GM19351 (cell line): Measurements from ENCODE around the gene KANSL1.
"Not testable (repeated sequence)": the region's sequence is repeated elsewhere in the genome, so short reads cannot be mapped to it uniquely, and the experiment has no call there.

Source experiments
- ATAC-seq: cut with Tn5 transposase; IDR thresholded peaks from one replicate; pipeline ENCODE4 v1.9.1; 2021; ENCODE audit warnings: mild to moderate bottlenecking, moderate library complexity; ENCODE audit not compliant: unreplicated experiment

KANSL1 gene

DNA sequence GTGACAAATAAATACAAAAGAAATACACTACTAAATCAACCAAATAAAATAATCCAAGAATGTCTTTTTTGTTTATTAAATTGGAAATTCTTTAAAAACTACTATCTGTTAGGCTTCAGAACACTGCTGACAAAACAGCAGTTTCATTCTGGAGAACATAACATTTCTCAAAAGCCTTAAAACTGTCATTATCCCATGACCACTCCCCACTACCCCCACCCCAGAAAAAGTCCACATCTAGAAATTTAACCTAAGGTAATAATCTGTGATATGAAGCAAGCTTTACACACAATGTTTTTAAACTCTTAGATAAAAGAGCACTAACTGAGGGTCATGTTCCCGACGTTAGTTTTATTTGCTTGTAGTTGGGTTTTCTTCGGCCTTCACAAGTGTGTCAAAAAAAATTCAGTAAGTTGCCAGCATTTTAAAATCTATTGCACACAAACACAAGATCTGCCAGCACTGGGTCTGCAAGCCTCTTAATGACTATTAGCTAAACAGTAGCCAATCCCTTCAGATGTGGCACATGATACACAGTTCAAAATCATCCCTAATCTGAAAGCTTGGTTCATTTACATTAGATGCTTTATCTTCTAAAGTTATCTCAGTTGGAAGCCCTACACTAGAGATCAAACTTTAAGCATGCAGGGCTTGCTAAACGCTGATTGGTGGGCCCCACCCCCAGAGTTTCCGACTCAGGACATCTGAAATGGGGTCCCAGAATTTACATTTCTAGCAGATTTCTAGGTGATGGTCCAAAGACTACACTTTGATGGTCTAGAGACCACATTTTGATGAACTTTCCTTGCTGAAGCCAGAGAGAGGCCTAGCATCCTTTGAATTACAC lies 75.2 kb downstream of the KANSL1 start:
- ATAC-seq, result no peak

DNA sequence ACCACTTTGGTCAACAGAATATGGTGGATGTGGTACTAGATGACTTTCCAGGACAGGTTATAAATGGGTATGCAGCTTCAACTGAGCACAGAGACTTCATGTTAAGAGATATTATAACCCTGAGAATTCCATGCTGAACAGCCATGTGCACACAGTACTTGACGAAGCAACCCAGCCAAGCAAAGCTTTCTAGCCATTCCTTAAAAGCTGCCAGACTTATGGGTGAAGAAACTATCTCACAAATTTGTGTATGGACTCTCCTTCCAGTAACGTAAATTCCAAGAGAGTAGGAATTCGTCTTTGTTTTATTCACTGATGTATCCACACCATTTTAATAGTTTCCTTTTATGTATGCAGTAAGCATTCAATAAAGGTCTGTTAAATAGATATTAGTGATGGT lies 76.1 kb downstream of the KANSL1 start:
- ATAC-seq, result no peak

DNA sequence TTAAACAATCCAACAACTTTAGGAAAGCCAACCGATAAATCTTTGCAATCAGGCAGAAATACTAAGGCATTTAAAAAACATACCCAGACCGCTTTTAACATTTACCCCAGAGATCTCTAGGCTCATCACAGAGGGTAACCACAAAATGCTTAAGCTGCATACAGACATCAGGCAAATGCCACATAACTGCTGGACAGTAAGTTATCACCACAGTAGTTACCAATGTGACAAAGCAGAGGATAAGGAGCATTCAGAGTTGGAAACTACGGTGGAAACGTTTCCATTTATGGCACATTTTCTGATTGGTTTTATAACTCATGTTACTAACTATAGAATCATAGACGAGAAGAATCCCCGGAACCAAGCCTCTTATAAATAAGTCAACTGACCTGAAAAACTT lies 77.5 kb downstream of the KANSL1 start:
- no peak for ATAC-seq

DNA sequence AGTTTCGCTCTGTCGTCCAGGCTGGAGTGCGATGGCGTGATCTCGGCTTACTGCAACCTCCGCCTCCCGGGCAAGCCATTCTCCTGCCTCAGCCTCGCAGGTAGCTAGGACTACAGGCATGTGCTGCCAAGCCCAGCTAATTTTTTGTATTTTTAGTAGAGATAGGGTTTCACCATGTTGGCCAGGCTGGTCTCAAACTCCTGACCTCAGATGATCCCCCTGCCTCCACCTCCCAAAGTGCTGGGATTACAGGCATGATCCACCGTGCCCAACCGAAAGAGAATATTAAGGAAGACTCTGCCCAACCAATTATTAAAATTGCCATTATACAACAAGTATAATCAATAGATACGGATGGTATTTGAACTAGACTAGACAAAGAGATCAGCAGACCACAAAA lies 82.0 kb downstream of the KANSL1 start:
- ATAC-seq, result not testable (repeated sequence)

DNA sequence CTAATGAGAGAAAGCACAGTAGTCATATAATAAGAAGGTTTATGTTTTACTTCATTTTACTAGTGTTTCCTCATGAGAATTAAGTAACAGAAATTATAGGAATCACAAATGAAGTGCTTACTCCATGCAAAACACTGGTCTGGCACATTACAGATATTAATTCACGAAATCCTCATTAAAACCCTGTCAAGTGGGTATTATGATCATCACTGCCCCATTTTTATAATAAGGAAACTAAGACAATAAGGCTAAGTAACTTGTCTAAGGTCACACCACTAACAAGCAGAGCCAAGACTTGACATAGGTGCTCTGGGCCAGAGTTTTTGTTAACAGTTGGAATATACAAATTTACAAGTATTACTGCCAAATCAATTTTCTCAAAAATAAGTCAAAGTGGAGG lies 83.0 kb downstream of the KANSL1 start:
- no peak for ATAC-seq

DNA sequence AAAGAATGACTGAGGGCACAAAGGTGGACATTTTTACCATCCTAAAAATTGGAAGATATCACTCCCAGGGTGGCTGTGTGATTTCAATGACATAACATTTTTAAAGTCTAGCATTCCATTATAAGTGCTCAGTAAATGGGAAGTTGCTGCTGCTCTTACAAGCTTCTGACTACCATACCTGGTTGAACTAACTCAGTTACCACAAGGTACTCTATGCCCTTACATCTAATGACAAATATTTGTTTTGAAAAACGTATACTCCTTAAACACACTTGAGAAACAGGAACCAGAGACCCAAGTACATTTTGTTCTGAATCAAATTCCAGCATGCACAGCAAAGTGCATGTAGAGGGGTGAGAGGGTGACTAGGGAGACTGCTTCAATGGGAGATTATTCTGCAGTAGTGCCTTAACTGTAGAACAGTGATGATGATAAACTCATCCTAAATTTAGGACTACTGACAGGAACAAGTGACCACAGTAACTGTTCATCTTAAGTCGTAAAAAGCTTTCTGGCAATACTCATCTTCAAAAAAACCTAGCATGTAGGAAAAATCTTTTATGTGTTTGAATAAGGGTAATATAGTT lies 83.5 kb downstream of the KANSL1 start:
- no peak for ATAC-seq

DNA sequence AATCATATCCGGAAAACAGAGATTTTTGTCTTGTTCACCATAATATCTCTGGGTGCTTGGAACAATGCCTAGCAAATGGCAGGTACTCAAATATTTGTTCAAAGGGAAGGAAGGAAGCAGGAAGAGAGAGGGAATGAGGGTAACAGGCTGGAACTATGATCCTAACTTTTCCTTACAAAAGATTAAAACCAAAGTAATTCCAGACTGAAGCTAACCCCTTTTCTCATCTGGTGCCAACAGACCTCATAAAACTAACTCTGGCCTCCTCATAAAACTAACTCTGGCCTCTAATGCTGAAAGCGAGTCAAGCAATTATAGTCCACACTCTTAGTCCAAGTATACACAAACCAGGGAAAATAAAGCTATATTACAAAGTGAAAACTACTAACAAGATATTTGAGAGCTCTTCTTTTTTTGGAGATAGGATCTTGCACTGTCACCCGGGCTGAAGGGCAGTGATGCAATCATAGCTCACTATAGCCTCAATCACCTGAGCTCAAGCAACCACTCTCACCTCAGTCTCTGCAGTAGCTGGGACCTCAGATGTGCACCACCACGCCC lies 84.6 kb downstream of the KANSL1 start:
- ATAC-seq, result no peak

DNA sequence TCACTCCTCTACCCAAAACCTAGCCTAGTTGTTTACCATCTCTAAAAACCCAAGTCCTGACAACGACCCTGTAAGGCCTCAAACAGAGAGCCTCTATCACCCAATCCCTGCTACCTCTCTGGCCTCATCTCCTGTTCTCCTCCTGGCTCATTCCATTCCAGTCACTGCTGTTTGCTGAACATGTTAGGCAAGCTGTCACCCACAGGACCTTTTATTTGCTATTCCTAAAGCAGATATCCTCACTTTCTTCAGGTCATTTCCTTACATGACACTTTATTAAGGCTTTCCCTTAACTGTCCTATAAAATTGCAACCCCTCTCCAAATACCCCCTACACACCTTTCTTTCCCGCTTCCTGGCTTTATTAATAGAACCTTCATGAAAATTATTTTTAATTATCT lies 85.1 kb downstream of the KANSL1 start:
- no peak for ATAC-seq

DNA sequence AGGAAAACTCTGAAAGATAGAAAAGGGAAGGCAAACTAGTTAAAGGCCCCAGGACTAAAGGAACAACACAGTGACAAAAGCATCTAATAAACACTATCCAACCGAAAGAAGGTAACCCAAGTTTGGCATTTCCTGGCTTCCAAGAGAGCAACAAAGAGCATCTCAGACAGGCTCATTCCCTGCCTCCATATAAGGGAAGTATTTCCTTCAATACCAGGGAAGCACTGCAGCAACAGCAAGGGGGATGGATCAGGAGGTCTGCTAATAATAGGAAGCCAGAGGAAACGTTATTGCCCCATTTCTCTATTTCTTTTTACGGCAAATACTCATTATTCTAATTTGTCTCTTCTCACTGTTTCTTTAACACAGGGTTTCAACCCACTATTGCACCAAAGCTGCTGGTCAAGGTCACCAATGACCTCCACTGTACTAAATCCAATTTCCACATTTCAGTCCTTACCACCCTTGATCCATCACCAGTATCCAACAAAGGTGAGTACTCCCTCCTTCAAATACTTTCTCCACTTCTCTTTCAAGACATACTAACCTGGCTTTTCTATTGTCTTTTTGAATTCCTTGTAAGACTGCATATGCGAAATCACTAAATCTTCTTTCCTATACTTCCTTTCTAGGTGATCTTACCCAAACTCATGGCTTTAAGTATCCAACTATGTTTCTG lies 86.1 kb downstream of the KANSL1 start:
- no peak for ATAC-seq

DNA sequence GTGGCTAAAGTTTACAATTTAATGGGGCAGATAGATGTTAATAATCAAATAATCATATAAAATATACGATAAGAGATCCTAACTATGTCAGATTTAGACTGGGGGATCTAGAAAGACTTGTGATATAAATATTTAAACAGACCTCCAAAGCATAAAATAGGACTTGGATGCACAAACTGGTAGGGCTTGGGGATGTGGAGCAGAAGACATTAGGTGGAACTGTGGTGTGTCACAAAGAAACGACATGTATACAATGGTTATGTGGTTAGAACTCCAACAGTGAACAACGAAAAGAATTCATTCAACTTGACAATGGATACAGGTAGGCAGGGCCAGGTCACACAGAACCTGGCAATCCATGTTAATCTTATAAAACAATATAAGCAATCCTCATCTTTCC lies 90.4 kb downstream of the KANSL1 start:
- ATAC-seq, result not testable (repeated sequence)

DNA sequence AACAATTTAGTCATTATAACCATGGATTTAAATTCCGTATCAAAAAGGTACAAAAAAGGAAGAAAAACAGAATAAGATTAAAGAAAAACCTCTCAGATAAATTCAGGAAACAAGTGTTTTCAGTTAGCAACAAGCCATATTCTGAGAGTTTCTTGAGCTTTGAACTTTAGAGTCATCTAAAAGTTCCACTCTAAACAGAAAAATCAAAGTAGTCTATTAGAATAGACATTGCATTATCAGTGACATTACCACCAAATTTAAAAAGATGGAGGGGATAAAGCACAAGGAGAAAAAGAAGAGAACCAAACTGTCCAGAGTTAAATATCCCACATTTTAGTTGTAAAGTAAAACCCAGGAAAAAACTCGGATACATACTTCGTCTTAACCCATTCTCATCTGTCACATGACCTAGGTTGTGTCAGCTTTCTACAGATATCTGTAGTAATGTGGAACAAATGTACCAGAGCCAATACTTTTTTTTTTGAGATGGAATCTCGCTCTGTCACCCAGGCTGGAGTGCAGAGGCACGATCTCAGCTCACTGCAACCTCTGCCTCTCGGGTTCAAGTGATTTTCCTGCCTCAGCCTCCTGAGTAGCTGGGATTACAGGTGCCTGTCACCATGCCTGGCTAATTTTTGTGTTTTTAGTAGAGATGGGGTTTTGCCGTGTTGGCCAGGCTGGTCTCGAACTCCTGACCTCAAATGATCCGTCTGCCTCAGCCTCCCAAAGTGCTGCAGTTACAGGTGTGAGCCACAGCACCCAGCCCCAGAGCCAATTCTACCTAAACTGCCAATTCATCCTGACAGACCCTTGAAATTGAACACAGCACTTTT lies 91.2 kb downstream of the KANSL1 start:
- ATAC-seq, result not testable (repeated sequence)

DNA sequence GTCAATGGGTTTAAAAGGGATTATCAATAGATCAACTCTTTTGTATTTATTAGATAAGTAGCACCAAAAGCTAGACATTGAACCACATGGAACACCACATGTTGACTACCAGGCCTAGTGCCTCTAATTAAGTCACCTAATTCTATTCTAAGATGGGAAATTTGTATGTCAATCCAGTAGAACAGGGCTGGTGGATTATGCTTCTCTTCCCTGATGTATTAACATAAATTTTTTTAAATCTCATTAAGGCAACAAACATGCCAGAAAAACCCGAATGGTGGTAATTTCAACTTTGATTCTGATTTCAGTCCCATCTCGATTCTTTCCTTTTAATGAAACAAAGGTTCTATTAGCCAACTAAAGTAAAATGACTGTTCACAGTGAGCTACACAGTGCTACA lies 92.6 kb downstream of the KANSL1 start:
- ATAC-seq, result no peak

DNA sequence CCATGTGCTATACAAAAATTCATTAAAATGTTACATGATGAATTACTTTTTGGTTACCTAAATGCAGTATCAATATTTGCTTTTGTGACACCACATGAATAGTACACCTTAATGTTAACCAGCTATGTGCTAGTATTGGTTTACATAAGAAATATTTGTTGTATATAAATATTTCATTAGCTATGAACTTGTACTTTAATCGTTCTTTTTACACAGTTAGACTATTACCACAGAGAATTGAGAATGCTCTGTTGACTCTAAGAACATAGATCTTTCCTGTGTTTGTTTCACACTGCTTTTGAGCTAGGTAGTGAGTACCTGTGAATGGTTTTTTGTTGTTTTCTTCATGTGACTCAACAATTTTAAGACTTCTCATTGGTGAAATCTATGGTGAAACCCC lies 93.4 kb downstream of the KANSL1 start:
- no peak for ATAC-seq

DNA sequence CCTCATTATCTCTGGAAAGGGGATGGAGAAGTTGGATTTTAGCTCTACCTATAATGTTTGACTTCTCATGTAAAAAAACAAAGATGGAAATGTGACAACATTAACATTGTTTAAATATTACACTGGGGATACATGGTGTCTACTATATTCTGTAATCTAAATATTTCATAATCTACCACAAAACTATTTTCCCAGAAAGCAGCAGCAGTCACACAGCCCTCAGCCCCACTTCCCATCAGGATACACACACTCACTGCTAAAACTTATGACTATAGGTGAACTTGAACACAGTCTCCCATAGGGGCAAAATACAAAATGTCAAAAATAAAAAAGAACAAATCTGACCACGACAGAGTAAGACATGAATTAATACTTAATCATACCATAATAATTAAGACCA lies 95.7 kb downstream of the KANSL1 start:
- ATAC-seq, result no peak

DNA sequence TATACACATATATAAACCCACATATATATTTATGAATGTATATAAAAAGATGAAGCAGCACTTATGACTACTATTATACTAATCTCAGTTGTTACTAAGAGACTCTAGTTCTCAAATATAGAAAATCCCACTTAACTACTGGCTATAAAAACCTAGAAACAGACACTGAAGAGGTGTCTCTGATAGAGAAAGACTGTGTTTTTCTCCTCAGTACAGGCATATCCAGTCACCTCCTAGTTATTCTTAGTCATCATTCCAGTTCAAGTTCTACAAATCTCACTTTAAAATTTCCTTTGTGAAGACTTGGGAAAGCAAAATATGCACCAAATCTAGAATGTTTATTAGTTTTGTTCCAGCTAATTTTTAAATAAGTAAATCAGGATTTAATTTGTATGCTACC lies 100.2 kb downstream of the KANSL1 start:
- no peak for ATAC-seq

DNA sequence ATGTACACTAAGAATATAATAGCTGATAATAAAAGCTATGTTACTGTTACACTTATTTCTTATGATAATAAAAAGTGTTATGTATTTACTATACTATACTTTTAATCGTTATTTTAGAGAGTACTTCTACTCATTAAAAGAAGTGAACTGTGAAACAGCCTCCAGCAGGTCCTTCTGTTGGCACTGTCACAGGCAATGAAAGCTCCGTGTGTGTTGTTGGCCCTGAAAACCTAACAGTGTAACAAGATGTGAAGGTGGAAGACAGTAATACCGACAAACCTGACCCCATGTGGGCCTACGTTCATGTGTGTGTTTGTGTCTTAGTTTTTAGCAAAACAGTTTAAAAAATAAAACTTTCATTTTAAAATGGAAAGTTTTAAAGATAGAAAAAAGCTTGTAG lies 102.4 kb downstream of the KANSL1 start:
- no peak for ATAC-seq

DNA sequence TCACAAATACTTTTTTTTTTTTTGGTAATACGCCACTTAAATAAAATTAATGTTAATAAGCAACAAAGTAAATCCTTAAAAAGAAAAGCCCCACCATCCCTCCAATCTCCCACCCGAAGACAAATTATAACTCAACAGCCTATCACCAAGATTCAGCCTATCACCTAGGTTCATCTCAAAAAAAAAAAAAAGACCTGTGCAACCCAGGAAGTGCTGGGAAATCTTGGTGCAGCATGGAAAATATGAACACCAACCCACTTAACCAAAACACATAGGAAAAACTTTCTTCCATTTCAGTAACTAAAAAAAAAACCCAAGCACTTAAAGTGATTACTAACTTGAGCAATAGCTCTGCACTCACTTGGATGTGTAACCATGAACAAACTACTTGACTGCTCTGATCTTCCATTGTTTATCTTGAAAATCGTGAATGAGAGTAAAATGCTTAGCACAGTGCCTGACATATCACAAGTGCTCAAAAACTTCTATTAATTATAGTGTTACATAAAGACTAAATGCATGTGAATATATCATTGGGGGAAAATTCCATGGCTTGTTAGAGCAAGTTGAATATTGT lies 103.8 kb downstream of the KANSL1 start:
- ATAC-seq, result no peak

DNA sequence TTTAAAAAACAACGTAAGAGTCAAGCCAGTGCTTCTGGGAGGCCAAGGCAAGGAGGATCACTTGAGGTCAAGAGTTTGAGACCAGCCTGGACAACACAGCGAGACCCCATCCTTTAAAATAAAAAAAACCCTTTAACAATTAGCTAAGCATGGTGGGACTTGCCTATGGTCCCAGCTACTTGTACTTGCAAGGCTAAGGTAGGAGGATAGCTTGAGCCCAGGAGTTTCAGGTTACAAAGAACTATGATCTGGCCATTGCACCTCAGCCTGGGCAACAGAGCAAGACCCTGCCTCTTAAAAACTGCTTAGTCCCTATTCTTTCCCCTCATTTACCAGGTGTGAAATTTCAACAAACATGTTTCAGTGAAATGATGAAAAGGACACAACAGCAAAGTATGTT lies 104.6 kb downstream of the KANSL1 start:
- ATAC-seq, result no peak

DNA sequence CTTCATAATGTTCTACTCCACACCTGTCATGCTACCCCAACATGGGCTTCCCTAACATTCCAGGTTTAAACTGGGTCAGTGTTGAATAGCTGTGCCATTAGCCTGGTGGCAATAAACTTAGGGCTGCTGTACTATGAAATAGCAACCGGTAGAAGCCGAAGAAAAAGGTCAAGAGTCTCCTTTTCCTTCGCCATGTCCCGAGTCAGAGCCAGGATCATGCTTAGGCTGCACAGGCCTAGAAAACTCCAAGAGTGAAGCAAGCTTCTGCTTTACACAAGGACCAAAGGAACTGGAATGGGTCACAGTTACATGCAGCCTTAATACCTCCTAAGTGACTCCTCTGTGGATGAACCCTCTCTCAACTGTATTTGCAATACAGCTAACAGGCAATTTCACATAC lies 105.4 kb downstream of the KANSL1 start:
- not testable (repeated sequence) for ATAC-seq

DNA sequence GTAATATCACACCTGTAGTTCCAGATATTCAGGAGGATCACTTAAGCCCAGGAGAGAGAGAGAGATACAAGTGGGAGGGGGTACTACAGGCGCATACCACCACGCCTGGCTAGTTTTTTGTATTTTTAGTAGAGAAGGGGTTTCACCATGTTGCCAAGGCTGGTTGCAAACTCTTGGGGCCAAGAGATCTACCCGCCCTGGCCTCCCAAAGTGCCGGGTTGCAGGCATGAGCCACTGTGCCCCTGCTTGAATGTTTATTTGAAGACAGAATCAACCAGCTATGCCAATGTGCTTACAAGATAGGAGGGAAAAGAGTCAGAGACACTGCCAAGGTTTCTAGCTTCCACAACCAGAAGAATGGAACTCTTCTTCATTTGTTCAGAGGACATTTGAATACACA lies 106.4 kb downstream of the KANSL1 start:
- ATAC-seq, result no peak

DNA sequence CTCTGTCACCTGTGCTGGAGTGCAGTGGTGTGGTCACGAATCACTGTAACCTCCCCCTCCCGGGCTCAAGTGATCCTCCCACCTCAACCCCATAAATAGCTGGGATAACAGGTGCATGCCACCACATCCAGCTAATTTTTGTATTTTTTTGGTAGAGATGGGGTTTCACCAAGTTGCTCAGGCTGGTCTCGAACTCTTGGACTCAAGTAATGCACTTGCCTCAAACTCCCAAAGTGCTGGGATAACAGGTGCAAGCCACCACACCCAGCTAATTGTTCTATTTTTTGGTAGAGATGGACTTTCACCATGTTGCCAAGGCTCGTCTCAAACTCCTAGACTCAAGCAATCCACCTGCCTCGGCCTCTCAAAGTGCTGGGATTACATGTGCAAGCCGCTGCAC lies 107.7 kb downstream of the KANSL1 start:
- ATAC-seq, result no peak
